ENCODE results near the gene PREX1.

DNA sequence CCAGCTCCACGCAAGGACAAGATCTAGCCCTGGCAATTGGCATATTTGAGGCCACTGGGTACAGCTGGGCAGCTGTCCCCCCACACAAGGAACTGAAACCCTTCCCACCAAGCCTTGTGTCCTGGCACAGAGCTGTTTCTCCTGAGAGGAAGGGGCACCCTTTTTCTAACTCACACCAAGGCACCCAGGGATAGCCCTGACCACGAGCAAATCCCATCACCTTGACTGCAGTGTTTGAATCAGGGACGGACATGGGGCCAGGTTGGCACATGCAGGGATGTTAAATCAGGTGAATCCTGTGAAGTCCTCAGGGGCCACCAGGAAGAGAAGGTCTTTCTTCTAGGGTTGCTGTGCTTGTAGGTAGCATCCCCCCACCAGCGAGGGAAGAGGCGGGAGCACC is 246.6 kb downstream of the PREX1 start:
- TF ChIP-seq, protein P1, sequence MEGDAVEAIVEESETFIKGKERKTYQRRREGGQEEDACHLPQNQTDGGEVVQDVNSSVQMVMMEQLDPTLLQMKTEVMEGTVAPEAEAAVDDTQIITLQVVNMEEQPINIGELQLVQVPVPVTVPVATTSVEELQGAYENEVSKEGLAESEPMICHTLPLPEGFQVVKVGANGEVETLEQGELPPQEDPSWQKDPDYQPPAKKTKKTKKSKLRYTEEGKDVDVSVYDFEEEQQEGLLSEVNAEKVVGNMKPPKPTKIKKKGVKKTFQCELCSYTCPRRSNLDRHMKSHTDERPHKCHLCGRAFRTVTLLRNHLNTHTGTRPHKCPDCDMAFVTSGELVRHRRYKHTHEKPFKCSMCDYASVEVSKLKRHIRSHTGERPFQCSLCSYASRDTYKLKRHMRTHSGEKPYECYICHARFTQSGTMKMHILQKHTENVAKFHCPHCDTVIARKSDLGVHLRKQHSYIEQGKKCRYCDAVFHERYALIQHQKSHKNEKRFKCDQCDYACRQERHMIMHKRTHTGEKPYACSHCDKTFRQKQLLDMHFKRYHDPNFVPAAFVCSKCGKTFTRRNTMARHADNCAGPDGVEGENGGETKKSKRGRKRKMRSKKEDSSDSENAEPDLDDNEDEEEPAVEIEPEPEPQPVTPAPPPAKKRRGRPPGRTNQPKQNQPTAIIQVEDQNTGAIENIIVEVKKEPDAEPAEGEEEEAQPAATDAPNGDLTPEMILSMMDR (IDR thresholded peaks at IDR 0.05), result no peak
- TF ChIP-seq POLR2A (IDR thresholded peaks at IDR 0.05) (no peak), EP300 (IDR thresholded peaks at IDR 0.05) (no peak)
